B cell (primary cell): ENCODE results near the gene CD68. TPM values are rescaled to one million over a fixed set of nuclear protein-coding genes. Genes with fewer than 3 reads are reported as not detected.

ENCODE experiments used
- ATAC-seq: fragments of 200-7000 bp; cut with Tn5 transposase; one replicate; pipeline ENCODE4 v1.10.0; 2021; ENCODE audit warnings: low read depth, mild to moderate bottlenecking, moderate number of reproducible peaks, moderate library complexity
- CTCF ChIA-PET: fragments of 350-600 bp; sonication (Branson Sonifier 250); formaldehyde crosslinking; loops from one replicate; lab custom pipeline; 2021; ENCODE audit warnings: antibody characterized with exemption, inconsistent platforms; lab: Charles Lee
- POLR2A ChIA-PET: fragments of 350-600 bp; sonication (Branson Sonifier 250); formaldehyde crosslinking; loops from one replicate; lab custom pipeline; 2021; ENCODE audit warnings: antibody characterized with exemption; lab: Charles Lee
- DNase-seq: peaks from one replicate; pipeline ENCODE4 v3.0.0; 2013
- H2AFZ ChIP-seq: 2 replicates; pipeline ENCODE4 v1.6.1; 2012; ENCODE audit warnings: mild to moderate bottlenecking, low read depth, low read length; ENCODE audit not compliant: insufficient read depth, poor library complexity, severe bottlenecking
- H3K27ac ChIP-seq, 2 donors: 1 replicate in 1 of 2; 2 replicates in 1 of 2; pipeline ENCODE4 v1.5.1; 2012 to 2013; ENCODE audit warnings: low read length in 2 of 2, mild to moderate bottlenecking in 2 of 2, moderate library complexity in 1 of 2
- H3K27me3 ChIP-seq, 4 experiments: fragments of 200-600 bp in 1 of 4; sonication (generic) in 1 of 4; replicated peaks in 1 of 4; 1 replicate in 2 of 4; 2 replicates in 2 of 4; pipeline versions ENCODE4 v1.6.1 to v1.7.0; 2013 to 2016; ENCODE audit warnings: low read length in 3 of 4, mild to moderate bottlenecking in 2 of 4, mixed read lengths in 1 of 4, moderate library complexity in 1 of 4; ENCODE audit not compliant: insufficient read depth in 4 of 4, control insufficient read depth in 3 of 4; ENCODE audit errors: control extremely low read depth in 1 of 4
- H3K36me3 ChIP-seq, 2 experiments: replicated peaks in 1 of 2; 1 replicate in 1 of 2; 2 replicates in 1 of 2; pipeline versions ENCODE4 v1.6.1 to v1.7.1; 2013; ENCODE audit warnings: low read length in 1 of 2; ENCODE audit not compliant: insufficient read depth in 2 of 2, control insufficient read depth in 1 of 2; ENCODE audit errors: control extremely low read depth in 1 of 2, extremely low read depth in 1 of 2
- H3K4me1 ChIP-seq, 2 donors: fragments of 200-600 bp in 1 of 2; sonication (generic) in 1 of 2; 1 replicate in 1 of 2; 2 replicates in 1 of 2; pipeline versions ENCODE4 v1.5.1 to v1.6.1; 2013 to 2017; ENCODE audit warnings: low read length in 2 of 2; ENCODE audit not compliant: control insufficient read depth in 2 of 2, insufficient read depth in 2 of 2
- H3K4me2 ChIP-seq: replicated peaks from 2 replicates; pipeline ENCODE3; 2012; ENCODE audit warnings: mild to moderate bottlenecking, low read depth, low read length; ENCODE audit not compliant: poor library complexity, severe bottlenecking
- H3K4me3 ChIP-seq, 5 experiments: fragments of 200-600 bp in 1 of 5; sonication (generic) in 1 of 5; 1 replicate in 3 of 5; 2 replicates in 2 of 5; pipeline versions ENCODE4 v1.5.1 to v1.7.0; 2011 to 2016; ENCODE audit warnings: low read length in 4 of 5, mild to moderate bottlenecking in 4 of 5, low read depth in 2 of 5, control low read depth in 1 of 5, moderate library complexity in 1 of 5; ENCODE audit not compliant: insufficient read depth in 1 of 5; ENCODE audit errors: control extremely low read depth in 1 of 5, extremely low read depth in 1 of 5
- H3K79me2 ChIP-seq: fragments of 200-600 bp; sonication (generic); one replicate; pipeline ENCODE4 v1.6.0; 2016; ENCODE audit warnings: low read length; ENCODE audit not compliant: control insufficient read depth, insufficient read depth
- H3K9ac ChIP-seq: fragments of 200-600 bp; sonication (generic); 2 replicates; pipeline ENCODE4 v1.6.1; 2017; ENCODE audit warnings: mild to moderate bottlenecking, low read length, moderate library complexity
- H3K9me3 ChIP-seq, 3 donors: one replicate each; pipeline versions ENCODE4 v1.6.1 to v1.7.1; 2013; ENCODE audit warnings: low read length in 2 of 3; ENCODE audit not compliant: control insufficient read depth in 2 of 3, insufficient read depth in 1 of 3; ENCODE audit errors: control extremely low read depth in 1 of 3
- H4K20me1 ChIP-seq: 2 replicates; pipeline ENCODE4 v1.6.0; 2012; ENCODE audit warnings: mild to moderate bottlenecking, low read length; ENCODE audit not compliant: insufficient read depth, control insufficient read depth, poor library complexity, severe bottlenecking
- H3K27ac Mint-ChIP-seq: one replicate; pipeline ENCODE4 v1.8.0; 2021; ENCODE audit warnings: mixed read lengths
- H3K27me3 Mint-ChIP-seq: one replicate; pipeline ENCODE4 v1.8.0; 2021; ENCODE audit warnings: mixed read lengths
- H3K4me1 Mint-ChIP-seq: one replicate; pipeline ENCODE4 v1.8.0; 2021; ENCODE audit warnings: mixed read lengths
- H3K4me3 Mint-ChIP-seq: one replicate; pipeline ENCODE4 v1.8.0; 2021; ENCODE audit warnings: mixed read lengths
- H3K9me3 Mint-ChIP-seq: one replicate; pipeline ENCODE4 v1.8.0; 2022; ENCODE audit warnings: mixed read lengths; ENCODE audit not compliant: insufficient read depth
- CTCF ChIP-seq: fragments of 200-600 bp; IDR thresholded peaks from one replicate; pipeline ENCODE4 v1.8.0; 2022; ENCODE audit warnings: antibody characterized with exemption, mild to moderate bottlenecking
- EZH2 ChIP-seq: IDR thresholded peaks from 2 replicates; pipeline ENCODE4 v1.6.1; 2012; ENCODE audit warnings: borderline replicate concordance, low read depth, mild to moderate bottlenecking, moderate library complexity, low read length; ENCODE audit not compliant: insufficient read depth, poor library complexity, severe bottlenecking
- WGBS: methylation state at CpG from one replicate; pipeline ENCODE4 v1.1.5; 2013; ENCODE audit warnings: missing lambda C conversion rate; ENCODE audit not compliant: insufficient coverage; 5-methylcytosine and 5-hydroxymethylcytosine counted together
- intact Hi-C: fragments of 100-400 bp; cut with micrococcal nuclease; formaldehyde crosslinking; loops from one replicate; pipeline ENCODE4 v1.10.0; 2022
- polyA plus RNA-seq: library from polyadenylated mRNA; depleted of rRNA; stranded (reverse); fragments of >200 nt; gene quantifications from 2 replicates; pipeline ENCODE4 v1.2.3, GENCODE V29; 2012
- total RNA-seq, 2 donors: library from RNA; stranded (reverse); fragments of 120-200 nt in 1 of 2; gene quantifications; 1 replicate in 1 of 2; 2 replicates in 1 of 2; pipeline versions ENCODE4 v1.2.3 to v1.2.4, GENCODE V29; 2013 to 2022

Gene CD68
- total and polyA plus RNA-seq, 2 donors (not counting 1 experiment from before 2014, with no cell fraction given), result 3.9 to 12.9 TPM

DNA sequence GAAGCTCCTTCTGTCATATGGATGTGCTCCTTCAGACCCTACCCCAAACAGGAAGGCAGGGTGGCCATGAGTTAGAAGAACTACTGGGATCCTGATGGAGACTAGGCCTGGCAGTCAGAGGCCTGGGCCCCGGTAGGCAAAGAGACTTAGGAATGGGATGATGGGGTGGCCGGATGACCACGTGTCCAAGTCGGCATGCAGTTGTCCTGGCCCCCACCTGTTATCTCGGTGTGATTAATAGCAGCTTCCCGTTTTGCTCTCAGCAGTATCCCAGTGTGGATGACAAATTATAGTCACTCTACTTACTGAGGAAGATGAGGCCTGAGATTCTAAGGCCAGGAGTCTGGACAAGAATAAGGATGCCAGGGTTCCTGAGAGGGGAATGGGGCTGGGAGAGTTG, 29.1 kb upstream of the CD68 start:
- no peaks in the 10 kb centered on the region for H3K36me3 ChIP-seq
- POLR2A ChIA-PET, result interaction anchor here (0.6 to 1.3 kb wide), 3 partner anchors 8 to 570 kb away, joined by 3 to 4 read pairs (median 3); partner anchors contain the start of genes TNFSF13 and TP53
- no peak for DNase-seq
- no peak for ATAC-seq
- H3K27me3 ChIP-seq, result no peaks in the 10 kb centered on the region
- TF ChIP-seq CTCF (no peak), EZH2 (no peak)
- H4K20me1 ChIP-seq, result no peaks in the 10 kb centered on the region
- intact Hi-C loops, result no loop called here
- H3K27ac Mint-ChIP-seq, result peak overlapping the region; percentile 91
- peaks cover 49% of the 10 kb centered on the region for H3K4me1 Mint-ChIP-seq
- peaks cover 5% of the 10 kb centered on the region for H3K79me2 ChIP-seq
- H3K4me1 ChIP-seq, result peaks cover 39 to 57% of the 10 kb centered on the region in 2 donors
- no peak overlapping the region for H3K4me2 ChIP-seq
- no peaks in the 10 kb centered on the region for H3K9me3 ChIP-seq
- CTCF ChIA-PET, result interaction anchor here (0.5 to 25.0 kb wide), 4 partner anchors 9 to 312 kb away, joined by 5 to 666 read pairs (median 66); partner anchors contain the start of genes SENP3 and TNFSF13
- no peaks in the 10 kb centered on the region for H3K9me3 Mint-ChIP-seq
- WGBS, result 95% methylated on average over 4 of the region's 6 CpGs
- no peak overlapping the region for H2AFZ ChIP-seq
- H3K4me3 Mint-ChIP-seq, result peak overlapping the region; percentile 85
- H3K27ac ChIP-seq, result peak overlapping the region; percentile 54 to 92
- no peaks in the 10 kb centered on the region for H3K27me3 Mint-ChIP-seq
- no peak overlapping the region for H3K9ac ChIP-seq
- H3K4me3 ChIP-seq, result no peak overlapping the region

DNA sequence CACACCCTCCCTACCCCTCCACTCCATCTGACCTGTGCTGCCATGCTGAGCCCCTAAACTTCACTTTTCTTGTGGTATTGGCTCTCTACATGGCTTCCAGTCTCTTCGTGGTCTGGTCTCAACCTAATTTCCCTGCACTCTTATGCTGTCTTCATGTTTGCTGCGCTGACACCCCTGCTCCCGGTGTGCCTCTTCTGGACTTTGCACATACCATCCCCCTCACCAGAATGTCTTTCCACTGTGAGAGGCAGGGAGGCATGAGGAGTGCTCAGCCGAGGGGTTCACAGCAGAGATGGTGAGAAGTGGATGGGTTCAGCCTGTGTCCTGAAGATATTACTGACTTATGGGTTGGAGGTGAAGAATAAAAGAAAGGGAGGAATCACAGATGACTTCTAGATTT, 28.0 kb upstream of the CD68 start:
- Histone ChIP-seq H3K9ac (no peak overlapping the region), H3K36me3 (no peaks in the 10 kb centered on the region), H3K4me3 (no peak overlapping the region), H3K27me3 (no peaks in the 10 kb centered on the region), H3K27ac (peak overlapping the region in 1 of 2 donors; percentile 92), H3K9me3 (no peaks in the 10 kb centered on the region), H3K4me2 (no peak overlapping the region), H3K4me1 (peaks cover 39 to 57% of the 10 kb centered on the region in 2 donors), H2AFZ (no peak overlapping the region), H3K79me2 (peaks cover 5% of the 10 kb centered on the region), H4K20me1 (no peaks in the 10 kb centered on the region)
- H3K4me3 Mint-ChIP-seq, result peak overlapping the region; percentile 51
- WGBS, result 22% methylated on average over 1 of the region's 4 CpGs
- peaks cover 54% of the 10 kb centered on the region for H3K4me1 Mint-ChIP-seq
- no peak for TF ChIP-seq EZH2
- TF ChIP-seq CTCF, result no peak
- peak; percentile 13 for DNase-seq
- ChIA-PET POLR2A (interaction anchor here (0.6 kb wide), 2 partner anchors 10 to 35 kb away, joined by 3 to 4 read pairs; no protein-coding TSS in a partner anchor), CTCF (interaction anchor here (1.0 to 25.0 kb wide), 3 partner anchors 8 to 63 kb away, joined by 3 to 666 read pairs (median 126); partner anchors contain the start of genes FXR2, SENP3 and TNFSF13)
- H3K27ac Mint-ChIP-seq, result peak overlapping the region; percentile 93
- no peak for ATAC-seq
- H3K9me3 Mint-ChIP-seq, result no peaks in the 10 kb centered on the region
- intact Hi-C loops, result no loop called here
- H3K27me3 Mint-ChIP-seq, result no peaks in the 10 kb centered on the region
